ENCODE data around the gene HIPK2.
"Not testable (repeated sequence)": the region's sequence is repeated elsewhere in the genome, so short reads cannot be mapped to it uniquely, and the experiment has no call there.

The HIPK2 gene

GRCh38 chr7:139692723-139693122 lies 85.1 kb downstream of the HIPK2 start:
- DNase-seq = no peak

DNA sequence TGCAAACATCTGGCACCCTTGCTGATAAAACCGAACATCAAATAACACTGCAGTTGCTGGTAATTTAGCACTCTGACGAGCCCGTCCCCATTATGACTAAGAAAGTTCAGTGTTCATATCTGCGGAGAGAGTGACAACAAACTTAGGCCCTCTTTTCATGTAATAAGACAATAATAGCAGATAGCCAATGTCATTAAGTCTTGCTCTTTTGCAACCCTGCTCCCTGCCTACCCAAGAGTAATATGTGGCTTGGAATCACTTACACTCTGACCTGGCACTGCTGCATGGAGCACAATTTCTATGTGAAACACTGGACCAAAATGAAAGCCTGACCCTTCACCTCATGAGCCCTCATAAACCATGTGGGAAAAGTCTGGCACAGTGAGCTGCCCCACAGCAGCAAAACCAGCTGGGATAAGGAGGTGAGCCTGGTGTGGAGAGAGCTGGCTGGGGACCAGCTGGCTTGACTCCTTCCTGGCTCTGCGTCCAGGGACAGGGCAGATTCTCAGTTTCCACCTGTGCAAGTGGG lies 86.5 kb downstream of the HIPK2 start:
- no peak for DNase-seq

- DNase-seq = no peak
Observed at GRCh38 chr7:139687980-139688632, 89.7 kb downstream of the HIPK2 start.

GRCh38 chr7:139687211-139687954 lies 90.4 kb downstream of the HIPK2 start:
- no peak for DNase-seq

- no peak for DNase-seq
Observed at GRCh38 chr7:139683137-139683921, 94.5 kb downstream of the HIPK2 start.

- no peak for DNase-seq
Observed at GRCh38 chr7:139682136-139683013, 95.4 kb downstream of the HIPK2 start.

DNA sequence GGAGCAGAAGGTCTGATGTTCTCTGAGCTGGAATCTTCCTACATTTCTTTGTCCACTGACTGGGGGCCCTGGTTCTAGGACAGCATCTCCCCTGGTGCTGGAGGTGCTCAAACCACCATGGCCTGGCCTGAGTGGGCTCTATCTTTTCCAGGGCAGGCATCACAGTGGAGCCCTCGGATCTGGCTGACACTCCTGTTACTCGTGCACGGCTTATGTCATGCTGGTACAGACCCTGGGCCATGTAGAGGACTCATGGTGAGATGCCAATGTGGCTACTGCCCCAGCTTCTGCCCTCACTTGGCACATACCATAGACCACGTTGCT lies 96.0 kb downstream of the HIPK2 start:
- no peak for DNase-seq

- no peak for DNase-seq
Observed at GRCh38 chr7:139681463-139681755, 96.4 kb downstream of the HIPK2 start.

GRCh38 chr7:139680676-139681462 lies 96.9 kb downstream of the HIPK2 start:
- DNase-seq = no peak

DNA sequence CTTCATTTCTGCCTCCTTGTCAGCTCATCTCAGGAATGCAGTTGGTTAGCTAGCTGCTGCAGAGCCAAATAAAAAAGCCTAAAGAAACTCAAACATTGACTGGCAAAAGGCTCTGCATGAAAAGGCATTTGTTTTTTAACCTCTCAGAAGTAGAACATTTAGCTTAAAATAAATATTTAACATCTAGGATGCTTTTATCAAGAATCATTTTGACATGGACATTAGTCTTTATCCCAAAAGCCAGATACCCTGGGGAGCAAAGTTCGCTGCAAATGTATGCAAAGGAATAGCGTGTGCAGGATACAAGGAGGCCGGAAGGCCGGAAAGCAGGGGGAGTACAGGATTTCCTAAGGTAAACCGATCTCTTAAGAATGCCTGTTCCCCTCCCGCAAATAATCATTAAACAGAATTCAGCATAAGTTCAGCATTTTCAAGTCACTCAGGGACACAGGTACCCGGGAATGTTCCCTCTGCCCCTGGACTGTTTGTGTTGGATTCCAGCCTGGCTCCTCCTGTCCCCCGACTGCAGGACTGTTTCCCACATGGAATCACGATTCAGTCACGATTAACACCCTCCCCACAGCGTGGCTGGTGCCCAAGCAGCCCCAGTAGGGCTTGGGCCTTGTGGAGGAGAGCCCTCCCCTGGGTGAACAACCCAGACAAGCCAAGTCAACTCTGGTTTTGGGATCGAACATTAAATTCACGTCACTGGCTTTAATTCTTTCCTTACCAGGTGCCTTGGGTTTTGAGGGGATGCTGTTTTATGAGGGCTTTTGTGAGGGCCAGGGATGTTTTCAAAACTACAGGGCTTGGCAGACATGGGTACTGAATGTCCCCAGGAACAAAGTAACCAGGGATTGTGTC lies 97.8 kb downstream of the HIPK2 start:
- DNase-seq = no peak

- DNase-seq = no peak
Observed at GRCh38 chr7:139676390-139676789, 101.4 kb downstream of the HIPK2 start.

DNA sequence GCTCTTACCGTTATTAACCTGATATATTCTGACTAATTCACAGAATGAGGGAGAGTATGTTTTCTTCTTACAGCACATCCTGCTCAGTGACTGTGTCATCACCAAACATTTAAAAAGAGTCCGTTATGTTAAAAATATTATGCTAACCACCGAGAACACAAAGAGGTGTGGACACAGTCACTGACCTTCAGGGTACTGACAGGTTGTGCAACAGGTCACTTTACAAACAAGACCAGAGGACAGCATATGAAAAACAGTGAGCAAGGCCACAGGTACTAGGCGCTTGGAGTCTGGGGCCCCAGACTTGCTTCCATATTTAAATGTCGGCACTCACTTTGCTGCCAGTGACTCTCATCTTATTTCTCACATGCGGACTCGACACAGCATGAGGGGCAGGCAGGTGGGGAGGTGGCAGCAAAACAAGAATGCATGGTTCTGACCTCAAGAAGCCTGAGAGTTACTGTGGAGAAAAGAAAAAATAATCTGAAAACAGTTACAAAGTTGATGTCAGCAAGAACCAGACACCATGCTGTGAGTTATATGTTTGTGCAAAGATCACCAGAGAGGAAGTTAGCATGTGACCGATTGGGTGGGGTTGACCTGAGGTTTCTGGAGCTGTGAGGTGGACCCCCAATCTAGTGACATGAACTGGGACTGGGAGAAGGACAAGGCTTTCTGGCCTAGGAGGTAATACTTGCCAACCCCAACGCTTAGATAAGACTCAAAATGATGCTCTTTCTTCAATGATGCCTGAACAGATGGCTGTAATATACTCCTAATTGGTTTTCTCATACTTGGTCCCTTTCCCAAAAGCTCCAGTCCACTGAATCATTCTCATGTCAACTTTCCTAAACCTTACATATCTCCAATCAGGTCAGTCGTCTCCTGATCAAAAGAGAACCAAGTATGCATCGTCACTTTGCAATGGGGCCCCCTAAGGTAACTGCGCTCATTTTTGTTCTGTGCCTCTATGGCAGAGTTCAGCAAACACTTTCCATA lies 102.4 kb downstream of the HIPK2 start:
- no peak for DNase-seq

DNA sequence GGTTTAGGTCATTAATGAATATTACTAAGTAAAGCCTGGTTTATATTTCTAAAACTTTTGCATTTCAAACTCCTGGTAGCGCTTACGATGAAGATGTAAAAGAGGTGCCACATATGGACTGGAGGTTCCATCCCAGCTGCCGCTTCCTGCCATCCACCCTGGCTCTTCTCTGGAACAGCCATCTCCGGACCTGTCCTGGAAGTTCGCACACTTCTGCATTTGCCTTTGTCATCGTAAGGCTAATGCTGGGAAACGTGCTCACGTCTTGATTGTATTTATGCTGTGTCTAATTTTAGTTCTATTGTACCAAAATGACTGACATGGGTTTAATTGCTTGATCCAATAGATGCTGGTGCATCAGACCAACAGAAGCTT lies 103.1 kb downstream of the HIPK2 start:
- DNase-seq = no peak

GRCh38 chr7:139674341-139674740 lies 103.5 kb downstream of the HIPK2 start:
- DNase-seq = no peak

- no peak for DNase-seq
Observed at GRCh38 chr7:139673762-139674161, 104.0 kb downstream of the HIPK2 start.

DNA sequence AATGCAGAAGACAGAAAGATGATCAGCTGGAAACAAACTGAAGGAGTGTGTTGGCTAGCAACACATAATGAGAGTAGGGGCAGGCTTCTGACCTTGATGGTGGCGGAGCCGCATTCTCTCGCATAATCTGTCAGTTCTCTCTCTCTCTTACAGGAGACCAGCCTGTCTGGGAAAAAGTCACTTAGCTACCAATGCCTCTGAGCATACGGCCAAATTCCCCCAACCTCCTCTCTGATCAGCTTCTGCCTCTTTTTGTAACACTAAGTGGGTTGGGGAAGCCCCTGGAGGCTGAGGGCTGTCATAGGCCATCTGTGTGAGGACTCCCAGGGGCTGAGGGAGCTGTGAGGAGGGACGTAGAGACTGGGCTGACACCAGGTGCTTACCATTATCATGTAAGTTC lies 104.6 kb downstream of the HIPK2 start:
- no peak for DNase-seq

DNA sequence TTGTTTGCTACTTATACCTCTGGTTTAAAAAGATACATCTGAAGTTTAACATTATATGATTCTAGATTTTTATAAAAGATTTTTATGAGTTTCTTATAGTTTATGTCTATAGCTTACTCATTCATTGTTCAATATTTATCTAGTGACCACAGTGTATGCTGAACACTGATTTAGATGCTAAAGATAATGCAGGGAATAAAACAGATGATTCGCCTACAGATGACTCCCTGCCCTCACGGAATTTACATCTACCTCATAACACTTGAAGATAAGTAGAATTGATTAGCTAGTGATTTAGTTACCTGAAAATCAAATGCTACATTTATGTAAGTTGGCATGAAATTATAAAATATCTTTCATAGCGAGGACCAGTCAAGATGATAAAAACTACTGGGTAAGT lies 105.8 kb downstream of the HIPK2 start:
- DNase-seq = no peak

GRCh38 chr7:139670662-139671061 lies 107.1 kb downstream of the HIPK2 start:
- not testable (repeated sequence) for DNase-seq
